ENCODE results near the gene EHMT1.

- TF ChIP-seq REST (IDR thresholded peaks at IDR 0.05; ENCODE audit: insufficient read depth in 1 of 2, low read depth in 2 of 2, low read length in 2 of 2) (no peak), TAF1 (IDR thresholded peaks at IDR 0.05; ENCODE audit: borderline replicate concordance, insufficient read depth, low read length) (no peak)
Observed at GRCh38 chr9:137691646-137692351, 73.0 kb downstream of the EHMT1 start.
